CD8-positive, alpha-beta memory T cell (primary cell): Measurements from ENCODE around the gene PTK6. TPM values are rescaled to one million over a fixed set of nuclear protein-coding genes. Genes with fewer than 3 reads are reported as not detected.

Experiments
- CTCF ChIA-PET: fragments of 350-600 bp; sonication (Branson Sonifier 250); formaldehyde crosslinking; loops from one replicate; lab custom pipeline; 2021; ENCODE audit warnings: antibody characterized with exemption; lab: Charles Lee
- POLR2A ChIA-PET: fragments of 350-600 bp; sonication (Branson Sonifier 250); formaldehyde crosslinking; loops from one replicate; lab custom pipeline; 2021; ENCODE audit warnings: antibody characterized with exemption; lab: Charles Lee
- DNase-seq, 5 donors: peaks; one replicate each; pipeline versions ENCODE4 v3.0.0 to v3.0.0-alpha.2; 2020 to 2022; ENCODE audit warnings: mixed read lengths in 1 of 5
- H3K27ac ChIP-seq: one replicate; pipeline ENCODE4 v1.7.0; 2013; ENCODE audit warnings: low read depth, mild to moderate bottlenecking, low read length, moderate library complexity
- H3K27me3 ChIP-seq: 2 replicates; pipeline ENCODE4 v1.7.0; 2013; ENCODE audit warnings: low read length, mild to moderate bottlenecking; ENCODE audit not compliant: insufficient read depth, poor library complexity, severe bottlenecking
- H3K36me3 ChIP-seq: 2 replicates; pipeline ENCODE4 v1.7.0; 2013; ENCODE audit warnings: mild to moderate bottlenecking, low read length, moderate library complexity; ENCODE audit not compliant: insufficient read depth
- H3K4me1 ChIP-seq: 2 replicates; pipeline ENCODE4 v1.7.0; 2013; ENCODE audit warnings: mild to moderate bottlenecking, low read length, moderate library complexity; ENCODE audit not compliant: insufficient read depth
- H3K4me3 ChIP-seq: 2 replicates; pipeline ENCODE4 v1.7.0; 2013; ENCODE audit warnings: mild to moderate bottlenecking, low read length
- H3K9me3 ChIP-seq: 2 replicates; pipeline ENCODE4 v1.7.0; 2013; ENCODE audit warnings: mild to moderate bottlenecking, low read length
- H3K27ac Mint-ChIP-seq, 8 donors: one replicate each; pipeline ENCODE4 v1.8.0; 2020 to 2021; ENCODE audit warnings: mixed read lengths in 8 of 8, mild to moderate bottlenecking in 6 of 8, inconsistent platforms in 3 of 8, moderate library complexity in 3 of 8
- H3K27me3 Mint-ChIP-seq, 2 donors: one replicate each; pipeline ENCODE4 v1.8.0; 2020 to 2021; ENCODE audit warnings: mixed read lengths in 2 of 2, mild to moderate bottlenecking in 1 of 2, moderate library complexity in 1 of 2
- H3K36me3 Mint-ChIP-seq, 3 donors: one replicate each; pipeline ENCODE4 v1.8.0; 2020 to 2021; ENCODE audit warnings: mixed read lengths in 3 of 3, inconsistent platforms in 1 of 3, mild to moderate bottlenecking in 1 of 3
- H3K4me1 Mint-ChIP-seq, 3 donors: one replicate each; pipeline ENCODE4 v1.8.0; 2020 to 2021; ENCODE audit warnings: mixed read lengths in 3 of 3, inconsistent platforms in 1 of 3, mild to moderate bottlenecking in 1 of 3
- H3K4me3 Mint-ChIP-seq, 7 donors: one replicate each; pipeline ENCODE4 v1.8.0; 2020 to 2021; ENCODE audit warnings: mixed read lengths in 7 of 7, mild to moderate bottlenecking in 6 of 7, moderate library complexity in 4 of 7, inconsistent platforms in 2 of 7
- H3K9me3 Mint-ChIP-seq, 5 donors: one replicate each; pipeline ENCODE4 v1.8.0; 2020 to 2022; ENCODE audit warnings: mixed read lengths in 5 of 5, mild to moderate bottlenecking in 3 of 5, moderate library complexity in 2 of 5, inconsistent platforms in 1 of 5
- polyA plus RNA-seq: library from polyadenylated mRNA; unstranded; fragments of 300-500 nt; fragmentation: Illumina TruSeq; gene quantifications from one replicate; pipeline ENCODE4 v1.2.3, GENCODE V29; 2021
- total RNA-seq, 2 experiments: library from RNA; stranded (reverse); gene quantifications; one replicate each; pipeline ENCODE4 v1.2.3, GENCODE V29; 2021

The PTK6 gene
- total and polyA plus RNA-seq, 3 experiments from 2014 or later: 0.16 to 0.31 (median 0.18) TPM

GRCh38 chr20:63520934-63521601 is 16.1 kb downstream of the PTK6 start:
- Mint-ChIP-seq H3K36me3 (peaks cover 5 to 25% (median 7%) of the 10 kb centered on the region in 3 donors), H3K4me3 (peak overlapping the region; percentile 76 to 87 (median 81)), H3K27ac (peak overlapping the region in 5 of 8 donors; percentile 35 to 90 (median 70)), H3K4me1 (peaks cover 8 to 34% (median 10%) of the 10 kb centered on the region in 3 donors), H3K27me3 (no peaks in the 10 kb centered on the region), H3K9me3 (peaks cover 0 to 3% (median 0%) of the 10 kb centered on the region in 5 donors)
- POLR2A ChIA-PET: interaction anchor here (0.6 to 3.1 kb wide), 23 partner anchors 8 to 727 kb away, joined by 3 to 31 read pairs (median 6); partner anchors contain the start of genes ARFRP1, GMEB2, HELZ2 and OPRL1
- peak; percentile 52 to 83 (median 62) for DNase-seq
- Histone ChIP-seq H3K4me3 (peak overlapping the region; percentile 70), H3K4me1 (peaks cover 20% of the 10 kb centered on the region), H3K27ac (peak overlapping the region; percentile 79), H3K36me3 (peaks cover 14% of the 10 kb centered on the region), H3K9me3 (no peaks in the 10 kb centered on the region), H3K27me3 (no peaks in the 10 kb centered on the region)
- CTCF ChIA-PET: interaction anchor here (1.0 to 3.1 kb wide), 10 partner anchors 10 to 459 kb away, joined by 3 to 24 read pairs (median 6); partner anchors contain the start of genes HELZ2, PTK6, RTEL1 and TPD52L2

- ChIA-PET CTCF (interaction anchor here (1.0 to 3.1 kb wide), 7 partner anchors 17 to 460 kb away, joined by 3 to 24 read pairs (median 8); partner anchors contain the start of genes HELZ2, PTK6 and TPD52L2), POLR2A (interaction anchor here (0.7 to 3.1 kb wide), 19 partner anchors 9 to 726 kb away, joined by 3 to 31 read pairs (median 7); partner anchors contain the start of genes ARFRP1, GMEB2, HELZ2 and OPRL1)
- Mint-ChIP-seq H3K4me3 (peak within 1 kb of the TSS; percentile 76 to 91 (median 81)), H3K27me3 (no peaks in the 10 kb centered on the region), H3K4me1 (peaks cover 8 to 34% (median 10%) of the 10 kb centered on the region in 3 donors), H3K36me3 (peaks cover 5 to 25% (median 7%) of the 10 kb centered on the region in 3 donors), H3K9me3 (peaks cover 0 to 4% (median 0%) of the 10 kb centered on the region in 5 donors), H3K27ac (peak within 1 kb of the TSS; percentile 35 to 91 (median 76))
- Histone ChIP-seq H3K27ac (peak within 1 kb of the TSS; percentile 79), H3K9me3 (no peaks in the 10 kb centered on the region), H3K36me3 (peaks cover 14% of the 10 kb centered on the region), H3K4me1 (peaks cover 20% of the 10 kb centered on the region), H3K4me3 (peak within 1 kb of the TSS; percentile 70), H3K27me3 (no peaks in the 10 kb centered on the region)
- peak; percentile 79 to 89 (median 84) for DNase-seq
These were observed 16.7 kb downstream of the PTK6 start, which contains the start of gene PPDPF for GRCh38 chr20:63520504-63520933. Gene PPDPF, plus strand, starts transcription at chr20:63520765. Its CDS starts 544 bp downstream, at chr20:63521309.

- POLR2A ChIA-PET: interaction anchor here (0.7 to 3.1 kb wide), 13 partner anchors 17 to 725 kb away, joined by 3 to 31 read pairs (median 7); partner anchors contain the start of genes GMEB2, HELZ2, OPRL1 and PTK6
- H3K27me3 Mint-ChIP-seq: no peaks in the 10 kb centered on the region
- no peaks in the 10 kb centered on the region for H3K9me3 ChIP-seq
- peak overlapping the region; percentile 79 for H3K27ac ChIP-seq
- H3K36me3 ChIP-seq: peaks cover 14% of the 10 kb centered on the region
- peaks cover 5 to 24% (median 7%) of the 10 kb centered on the region in 3 donors for H3K36me3 Mint-ChIP-seq
- no peaks in the 10 kb centered on the region for H3K27me3 ChIP-seq
- CTCF ChIA-PET: interaction anchor here (1.0 to 3.1 kb wide), 6 partner anchors 18 to 460 kb away, joined by 3 to 24 read pairs (median 8); partner anchors contain the start of genes HELZ2, PTK6 and TPD52L2
- peak overlapping the region; percentile 59 for H3K4me3 ChIP-seq
- peaks cover 20% of the 10 kb centered on the region for H3K4me1 ChIP-seq
- peaks cover 8 to 32% (median 10%) of the 10 kb centered on the region in 3 donors for H3K4me1 Mint-ChIP-seq
- peak overlapping the region in 7 of 8 donors; percentile 18 to 78 (median 61) for H3K27ac Mint-ChIP-seq
- peak overlapping the region; percentile 68 to 88 (median 81) for H3K4me3 Mint-ChIP-seq
- H3K9me3 Mint-ChIP-seq: peaks cover 0 to 8% (median 2%) of the 10 kb centered on the region in 5 donors
- DNase-seq: peak; percentile 60 to 83 (median 67)
These were observed 17.3 kb downstream of the PTK6 start for GRCh38 chr20:63519668-63520503.

GRCh38 chr20:63518946-63519667 is 18.1 kb downstream of the PTK6 start:
- Histone ChIP-seq H3K27ac (peak overlapping the region; percentile 79), H3K36me3 (peaks cover 14% of the 10 kb centered on the region), H3K4me3 (peak overlapping the region; percentile 59), H3K9me3 (no peaks in the 10 kb centered on the region), H3K27me3 (no peaks in the 10 kb centered on the region), H3K4me1 (peaks cover 20% of the 10 kb centered on the region)
- peak in 1 of 5 donors; percentile 54 for DNase-seq
- Mint-ChIP-seq H3K4me1 (peaks cover 8 to 29% (median 10%) of the 10 kb centered on the region in 3 donors), H3K4me3 (peak overlapping the region; percentile 68 to 88 (median 80)), H3K9me3 (peaks cover 0 to 8% (median 4%) of the 10 kb centered on the region in 5 donors), H3K36me3 (peaks cover 5 to 21% (median 7%) of the 10 kb centered on the region in 3 donors), H3K27me3 (no peaks in the 10 kb centered on the region), H3K27ac (peak overlapping the region in 6 of 8 donors; percentile 18 to 78 (median 56))
- ChIA-PET CTCF (interaction anchor here (2.1 to 2.5 kb wide), 2 partner anchors 18 to 345 kb away, joined by 7 to 24 read pairs; partner anchors contain the start of genes PTK6 and TPD52L2), POLR2A (interaction anchor here (2.5 to 3.1 kb wide), 2 partner anchors 23 to 51 kb away, joined by 8 to 11 read pairs; no protein-coding TSS in a partner anchor)

GRCh38 chr20:63518351-63518861 is 18.8 kb downstream of the PTK6 start:
- Mint-ChIP-seq H3K4me3 (peak overlapping the region; percentile 45 to 84 (median 56)), H3K4me1 (peaks cover 5 to 25% (median 6%) of the 10 kb centered on the region in 3 donors), H3K27ac (peak overlapping the region in 1 of 8 donors; percentile 39), H3K9me3 (peaks cover 0 to 8% (median 4%) of the 10 kb centered on the region in 5 donors), H3K27me3 (peaks cover 0 to under 1% of the 10 kb centered on the region in 2 donors), H3K36me3 (peaks cover 3 to 15% (median 4%) of the 10 kb centered on the region in 3 donors)
- peak in 1 of 5 donors; percentile 45 for DNase-seq
- Histone ChIP-seq H3K4me1 (peaks cover 20% of the 10 kb centered on the region), H3K27ac (no peak overlapping the region), H3K4me3 (no peak overlapping the region), H3K36me3 (peaks cover 11% of the 10 kb centered on the region), H3K27me3 (no peaks in the 10 kb centered on the region), H3K9me3 (no peaks in the 10 kb centered on the region)
- ChIA-PET CTCF (no interaction called here), POLR2A (no interaction called here)

DNA sequence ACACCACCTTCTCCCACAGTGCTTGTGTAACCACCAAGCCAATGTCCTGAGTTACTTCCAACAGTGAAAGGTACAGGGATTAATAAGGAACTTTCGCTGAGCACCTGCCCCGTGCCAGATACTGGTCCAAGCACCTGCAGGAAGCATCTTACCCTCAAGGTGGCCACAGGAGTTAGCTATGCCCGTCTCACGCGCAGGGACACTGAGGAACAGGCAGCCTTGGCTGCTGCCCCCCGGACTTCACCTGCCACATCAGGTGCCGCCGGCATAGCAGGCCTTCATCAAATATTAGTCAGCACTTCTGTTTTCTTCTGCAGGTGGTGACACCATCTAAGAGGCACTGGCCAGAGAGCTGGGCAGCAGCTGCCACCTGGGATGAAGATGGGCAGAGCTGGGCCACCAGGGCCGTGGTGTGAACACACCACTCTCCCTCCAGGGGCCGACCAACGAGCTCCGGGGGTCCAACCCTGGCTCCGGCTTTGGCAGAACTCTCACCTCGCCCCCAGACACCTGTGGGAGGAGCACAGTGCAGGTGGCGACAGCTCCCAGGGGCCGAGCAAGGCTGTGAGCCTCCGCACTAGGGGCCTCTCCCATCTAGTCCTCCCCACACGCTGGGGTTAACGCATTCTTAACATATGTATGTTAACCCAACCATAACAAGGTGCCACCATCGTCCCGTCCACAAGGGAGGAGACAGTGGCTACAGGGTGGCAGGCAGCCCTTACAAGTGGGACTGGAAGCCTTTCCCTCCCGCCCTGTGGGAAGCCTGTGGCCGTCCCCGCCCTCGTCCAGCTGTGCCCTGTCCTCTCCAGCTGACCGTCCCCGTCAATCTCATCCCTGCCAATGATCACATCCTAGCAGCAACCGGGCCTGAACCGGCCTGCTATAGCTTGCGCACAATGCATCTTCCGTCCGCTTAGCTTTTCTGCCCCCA is 19.5 kb downstream of the PTK6 start:
- H3K4me1 Mint-ChIP-seq: peaks cover 2 to 21% (median 5%) of the 10 kb centered on the region in 3 donors
- peak overlapping the region in 3 of 7 donors; percentile 18 to 72 (median 70) for H3K4me3 Mint-ChIP-seq
- peaks cover 2 to 8% (median 3%) of the 10 kb centered on the region in 3 donors for H3K36me3 Mint-ChIP-seq
- no peak overlapping the region for H3K27ac ChIP-seq
- peaks cover 19% of the 10 kb centered on the region for H3K4me1 ChIP-seq
- peaks cover 6% of the 10 kb centered on the region for H3K36me3 ChIP-seq
- DNase-seq: peak in 1 of 5 donors; percentile 47
- ChIA-PET POLR2A (no interaction called here), CTCF (interaction anchor here (1.7 kb wide), 1 partner anchor 20 kb away, joined by 3 read pairs; the partner anchor contains the start of gene PTK6)
- H3K9me3 Mint-ChIP-seq: peaks cover 0 to 9% (median 4%) of the 10 kb centered on the region in 5 donors
- no peak overlapping the region for H3K4me3 ChIP-seq
- peaks cover 3 to 7% of the 10 kb centered on the region in 2 donors for H3K27me3 Mint-ChIP-seq
- H3K27ac Mint-ChIP-seq: no peak overlapping the region
- H3K27me3 ChIP-seq: no peaks in the 10 kb centered on the region
- H3K9me3 ChIP-seq: no peaks in the 10 kb centered on the region
